ENCODE results near the gene TYW5. TPM values are rescaled to one million over a fixed set of nuclear protein-coding genes. Genes with fewer than 3 reads are reported as not detected.

Gene TYW5
- total RNA-seq, 4 donors from 2014 or later = 5.7 to 11.7 (median 6.3) TPM

DNA sequence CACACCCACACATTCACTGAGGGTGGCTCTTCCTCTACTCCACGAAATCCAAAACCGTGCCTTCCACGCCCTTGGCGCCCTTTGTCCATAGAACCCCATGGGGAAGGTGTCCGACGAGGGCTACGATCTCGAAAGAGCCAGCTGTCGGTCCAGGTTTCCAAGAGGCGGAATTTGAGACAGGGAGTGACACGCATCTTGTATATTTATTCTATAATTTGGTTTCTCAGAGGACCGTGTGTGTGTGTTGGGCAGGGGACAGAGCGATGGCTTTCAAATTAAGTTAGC is 43.5 kb downstream of the TYW5 start:
- Histone ChIP-seq H3K9me3 (no peaks in the 10 kb centered on the region), H3K4me1 (peaks cover 4 to 35% (median 15%) of the 10 kb centered on the region in 3 donors), H3K4me3 (peak overlapping the region; percentile 89 to 96), H3K27me3 (no peaks in the 10 kb centered on the region), H3K36me3 (peaks cover 0 to 10% of the 10 kb centered on the region in 2 donors), H3K27ac (peak overlapping the region; percentile 95 to 99 (median 98))
- WGBS, 2 donors (ENCODE audit: low coverage in 1 of 2) = 0% methylated on average over 4 to 12 of the region's 13 CpGs
- ATAC-seq = no peak
- no peak for TF ChIP-seq EP300 (IDR thresholded peaks at IDR 0.05)
- no peak for TF ChIP-seq POLR2A (IDR thresholded peaks at IDR 0.05)
- no peak for TF ChIP-seq CTCF (IDR thresholded peaks at IDR 0.05)
- no peak for TF ChIP-seq POLR2AphosphoS5 (IDR thresholded peaks at IDR 0.05)

- Histone ChIP-seq H3K4me1 (peaks cover 4 to 35% (median 15%) of the 10 kb centered on the region in 3 donors), H3K27me3 (no peaks in the 10 kb centered on the region), H3K27ac (peak within 1 kb of the TSS; percentile 95 to 99 (median 98)), H3K36me3 (peaks cover 0 to 4% of the 10 kb centered on the region in 2 donors), H3K9me3 (no peaks in the 10 kb centered on the region), H3K4me3 (peak within 1 kb of the TSS; percentile 89 to 96)
- TF ChIP-seq POLR2AphosphoS5 (IDR thresholded peaks at IDR 0.05) (peak; percentile 57), EP300 (IDR thresholded peaks at IDR 0.05) (no peak), CTCF (IDR thresholded peaks at IDR 0.05) (peak in 1 of 4 experiments; percentile 18), POLR2A (IDR thresholded peaks at IDR 0.05) (peak; percentile 80 to 82)
- 1% methylated on average over 32 to 45 of the region's 85 CpGs for WGBS, 2 donors (ENCODE audit: low coverage in 1 of 2)
- peak; percentile 98 for ATAC-seq
Observed at GRCh38 chr2:199911052-199911876, 44.0 kb downstream of the TYW5 start, which contains the start of gene C2orf69. Gene C2orf69 (plus strand): TSS chr2:199911293. CDS start chr2:199911439, 146 bp downstream.

- Histone ChIP-seq H3K4me1 (peaks cover 4 to 35% (median 15%) of the 10 kb centered on the region in 3 donors), H3K4me3 (peak overlapping the region; percentile 89 to 96), H3K27ac (peak overlapping the region in 3 of 4 donors; percentile 95 to 99 (median 99)), H3K9me3 (no peaks in the 10 kb centered on the region), H3K36me3 (no peaks in the 10 kb centered on the region), H3K27me3 (no peaks in the 10 kb centered on the region)
- WGBS, 2 donors (ENCODE audit: low coverage in 1 of 2) = 38 to 47% methylated on average over 12 to 17 of the region's 18 CpGs
- TF ChIP-seq CTCF (IDR thresholded peaks at IDR 0.05) = no peak
- TF ChIP-seq EP300 (IDR thresholded peaks at IDR 0.05) = no peak
- no peak for TF ChIP-seq POLR2A (IDR thresholded peaks at IDR 0.05)
- no peak for TF ChIP-seq POLR2AphosphoS5 (IDR thresholded peaks at IDR 0.05)
- ATAC-seq = no peak
Observed at GRCh38 chr2:199910338-199911051, 44.8 kb downstream of the TYW5 start.

DNA sequence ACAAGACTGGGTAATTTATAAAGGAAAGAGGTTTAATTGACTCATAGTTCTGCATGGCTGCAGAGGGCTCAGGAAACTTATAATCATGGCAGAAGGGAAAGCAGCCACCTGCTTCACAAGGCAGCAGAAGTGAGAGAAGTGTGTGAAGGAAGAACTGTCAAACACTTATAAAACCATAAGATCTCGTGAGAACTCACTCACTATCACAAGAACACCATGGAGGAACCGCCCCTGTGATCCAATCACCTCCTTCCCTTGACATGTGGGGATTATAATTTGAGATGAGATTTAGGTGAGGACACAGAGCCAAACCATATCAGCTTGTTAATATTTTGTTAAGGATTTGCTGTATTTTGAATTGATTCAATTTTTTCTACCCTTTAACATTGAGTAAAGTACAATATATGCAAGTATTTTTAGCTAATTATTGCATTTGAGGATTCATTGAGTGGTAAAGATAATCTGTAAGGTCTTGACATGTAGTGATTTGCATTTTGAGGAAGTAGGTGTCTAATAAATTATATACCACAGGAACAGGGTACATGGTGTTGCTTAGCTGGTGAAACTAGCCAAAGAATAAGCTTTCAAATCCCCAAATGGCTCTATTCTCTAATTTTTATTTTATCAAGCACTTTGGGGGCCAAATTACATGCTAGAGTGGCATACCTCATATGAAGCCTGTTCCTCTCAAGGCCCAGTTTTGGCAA is 48.1 kb downstream of the TYW5 start:
- peaks cover 0 to 9% (median 3%) of the 10 kb centered on the region in 3 donors for H3K4me1 ChIP-seq
- H3K36me3 ChIP-seq = no peaks in the 10 kb centered on the region
- no peak for ATAC-seq
- WGBS, 2 donors (ENCODE audit: low coverage in 1 of 2) = 56 to 84% methylated on average over 2 of the region's 2 CpGs
- H3K4me3 ChIP-seq = no peak overlapping the region
- H3K27ac ChIP-seq = no peak overlapping the region
- TF ChIP-seq CTCF (IDR thresholded peaks at IDR 0.05) (no peak), POLR2A (IDR thresholded peaks at IDR 0.05) (no peak), EP300 (IDR thresholded peaks at IDR 0.05) (no peak), POLR2AphosphoS5 (IDR thresholded peaks at IDR 0.05) (no peak)
- no peaks in the 10 kb centered on the region for H3K9me3 ChIP-seq
- H3K27me3 ChIP-seq = no peaks in the 10 kb centered on the region
